GM21390 (cell line): ENCODE measurements around the gene SCFD2.

Source experiments
- ATAC-seq: cut with Tn5 transposase; IDR thresholded peaks from one replicate; pipeline ENCODE4 v1.9.1; 2021; ENCODE audit not compliant: unreplicated experiment

SCFD2 gene

GRCh38 chr4:53019485-53020382, 346.1 kb downstream of the SCFD2 start:
- no peak for ATAC-seq

- no peak for ATAC-seq
Measured at GRCh38 chr4:53018471-53018870, 347.4 kb downstream of the SCFD2 start.

GRCh38 chr4:53016099-53016820, 349.6 kb downstream of the SCFD2 start:
- ATAC-seq, result no peak

GRCh38 chr4:53015681-53016080, 350.2 kb downstream of the SCFD2 start:
- no peak for ATAC-seq

- ATAC-seq, result no peak
Measured at GRCh38 chr4:53014881-53015280, 351.0 kb downstream of the SCFD2 start.

- ATAC-seq, result no peak
Measured at GRCh38 chr4:53013873-53014775, 351.7 kb downstream of the SCFD2 start.

- peak; percentile 80 for ATAC-seq
Measured at GRCh38 chr4:53012738-53013137, 353.1 kb downstream of the SCFD2 start.

- ATAC-seq, result no peak
Measured at GRCh38 chr4:53011259-53011905, 354.5 kb downstream of the SCFD2 start.

- ATAC-seq, result no peak
Measured at GRCh38 chr4:53010318-53010717, 355.5 kb downstream of the SCFD2 start.

GRCh38 chr4:53009824-53010223, 356.0 kb downstream of the SCFD2 start:
- ATAC-seq, result peak; percentile 70

GRCh38 chr4:53007024-53007423, 358.8 kb downstream of the SCFD2 start:
- ATAC-seq, result no peak

GRCh38 chr4:53005808-53006207, 360.1 kb downstream of the SCFD2 start:
- no peak for ATAC-seq

- ATAC-seq, result no peak
Measured at GRCh38 chr4:53005149-53005546, 360.7 kb downstream of the SCFD2 start.

- peak; percentile 47 for ATAC-seq
Measured at GRCh38 chr4:53004497-53005148, 361.2 kb downstream of the SCFD2 start.

- ATAC-seq, result no peak
Measured at GRCh38 chr4:53003959-53004358, 361.9 kb downstream of the SCFD2 start.

- no peak for ATAC-seq
Measured at GRCh38 chr4:53000560-53000959, 365.3 kb downstream of the SCFD2 start.

GRCh38 chr4:52999626-53000025, 366.2 kb downstream of the SCFD2 start:
- no peak for ATAC-seq

GRCh38 chr4:52998413-52998812, 367.4 kb downstream of the SCFD2 start:
- ATAC-seq, result no peak

GRCh38 chr4:52997132-52997416, 368.8 kb downstream of the SCFD2 start:
- no peak for ATAC-seq
